8988T (cell line): ENCODE data around the gene RTL10.
"Not testable (repeated sequence)": the region's sequence is repeated elsewhere in the genome, so short reads cannot be mapped to it uniquely, and the experiment has no call there.

Source experiments
- DNase-seq: peaks from one replicate; pipeline ENCODE4 v3.0.0; 2011

Gene RTL10

DNA sequence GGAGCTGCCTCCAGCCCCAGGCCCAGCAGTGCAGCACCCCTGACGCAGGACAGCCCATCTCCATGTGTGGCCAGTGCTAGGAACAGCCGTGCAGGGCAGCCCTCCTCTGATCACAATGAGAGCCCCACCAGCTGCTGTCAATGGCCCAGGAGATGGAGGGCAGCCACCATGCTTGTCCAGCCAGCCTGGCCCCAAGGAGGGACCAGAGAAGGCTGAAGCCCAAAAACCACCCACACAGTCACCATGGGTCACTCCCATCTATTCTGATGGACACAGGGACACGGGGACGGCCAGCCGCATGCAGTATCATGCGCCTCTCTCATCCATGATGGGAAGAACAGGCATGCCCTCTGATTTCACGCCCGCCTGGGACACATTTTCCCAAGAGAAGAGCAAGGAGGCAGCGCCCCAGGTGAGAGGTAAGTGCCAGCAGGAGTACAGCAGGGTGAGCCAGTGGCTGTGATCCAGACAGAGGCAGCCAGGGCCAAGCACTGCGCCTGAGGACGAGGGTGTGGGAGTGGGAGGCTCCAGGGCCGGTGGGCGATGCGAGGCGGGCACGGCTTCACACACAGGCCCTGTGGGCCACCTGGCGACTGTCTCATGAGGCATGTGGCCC is 33.6 kb upstream of the RTL10 start:
- peak; percentile 11 for DNase-seq

DNA sequence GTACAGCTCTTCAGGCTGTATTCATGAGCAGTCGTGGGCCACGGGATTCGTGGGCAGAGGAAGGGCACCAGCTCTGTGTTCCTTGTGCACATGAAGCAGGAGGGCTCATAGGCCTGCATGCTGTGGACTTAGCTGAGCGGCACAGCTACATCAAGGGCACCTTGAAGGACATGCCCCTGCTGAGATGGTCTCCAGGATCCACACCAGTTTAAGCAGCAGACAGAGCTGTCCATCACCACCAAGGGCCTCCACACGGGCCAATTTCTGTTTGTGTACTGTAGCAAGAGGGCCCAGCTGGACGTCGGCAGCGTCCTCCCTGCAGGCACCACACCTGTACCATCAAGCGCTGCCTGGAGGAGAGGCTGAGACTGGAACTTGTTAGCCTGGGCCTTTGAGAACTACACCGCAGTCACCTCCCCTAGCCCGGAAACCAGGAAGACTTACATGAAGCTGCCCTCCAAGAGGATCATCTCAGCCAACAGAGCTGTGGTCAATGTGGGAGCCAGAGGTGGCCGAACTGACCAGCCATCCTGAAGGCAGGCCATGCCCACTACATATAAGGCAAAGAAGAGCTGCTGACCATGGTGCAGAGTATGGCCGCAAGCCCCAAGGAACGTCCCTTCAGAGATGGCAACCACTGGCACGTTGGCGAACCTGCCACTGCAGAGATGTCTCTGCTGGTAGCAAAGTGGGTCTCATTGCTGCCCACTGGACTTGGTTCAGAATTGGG is 32.7 kb upstream of the RTL10 start:
- DNase-seq = peak; percentile 13

DNA sequence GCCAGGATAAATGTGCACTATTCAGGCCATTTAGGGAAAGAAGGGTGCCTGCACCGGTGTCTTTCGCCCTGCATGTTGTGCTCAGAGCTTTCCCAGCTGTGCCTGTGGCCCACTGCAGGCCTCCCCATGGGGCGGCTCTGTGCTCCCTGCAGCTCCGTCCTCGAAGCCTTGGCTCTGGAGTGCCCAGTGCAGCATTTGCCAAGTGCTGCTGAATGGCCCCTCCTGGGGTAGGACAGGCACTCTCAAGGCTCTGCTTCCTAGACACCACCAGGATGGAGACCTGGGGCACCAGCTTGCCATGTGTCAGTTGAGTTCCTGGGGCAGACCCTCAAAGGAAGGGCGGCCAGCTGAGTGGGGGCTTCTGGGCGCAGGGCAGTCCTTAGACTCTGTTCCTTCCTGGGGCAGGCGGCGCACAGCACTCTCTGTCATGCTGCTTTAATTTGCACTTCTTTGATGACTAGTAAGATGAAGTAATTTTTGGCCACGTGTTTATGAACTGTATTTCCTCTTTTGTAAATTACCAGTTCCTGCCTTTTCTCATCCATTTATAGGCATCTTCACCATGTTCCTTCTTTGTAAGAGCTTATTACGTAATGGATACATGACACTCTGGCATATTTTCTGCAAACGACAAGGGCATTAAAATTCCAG is 32.1 kb upstream of the RTL10 start:
- DNase-seq = peak; percentile 12

DNA sequence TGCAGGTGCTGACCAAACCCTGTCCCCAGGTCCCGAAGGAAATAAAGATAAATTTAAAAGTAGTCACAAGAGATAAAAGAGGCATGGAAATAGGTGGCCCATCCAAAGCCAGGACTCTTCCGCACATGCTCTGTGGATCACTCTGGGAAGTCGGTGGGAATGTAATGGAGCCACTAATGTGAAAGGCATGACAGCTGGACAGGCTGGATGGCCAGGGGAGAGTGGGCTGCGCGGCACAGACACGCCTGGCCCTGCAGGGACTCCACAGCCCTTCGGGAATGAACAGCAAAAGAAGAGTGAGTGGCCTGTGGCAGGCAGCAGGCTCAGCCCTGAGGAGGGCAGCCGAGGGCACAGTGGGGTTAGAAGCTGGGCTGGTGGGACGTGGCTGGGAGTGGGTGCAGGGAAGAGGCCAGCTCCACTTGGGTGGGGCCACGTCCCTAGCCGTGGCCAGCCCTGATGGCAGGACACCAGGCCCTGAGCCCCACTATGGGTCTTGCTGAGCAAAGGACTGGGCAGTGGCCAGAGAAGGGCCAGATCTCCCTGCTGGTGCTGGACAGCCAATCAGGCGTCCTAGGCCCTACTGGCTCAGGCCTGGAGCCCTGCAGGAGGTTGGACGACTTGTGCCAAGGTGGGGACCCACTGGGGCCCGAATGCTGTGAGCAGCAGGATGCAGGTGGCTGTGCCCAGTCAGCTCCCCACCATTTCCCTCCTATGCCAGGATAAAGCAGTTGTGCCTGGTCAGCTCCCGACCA is 31.3 kb upstream of the RTL10 start:
- DNase-seq = no peak

DNA sequence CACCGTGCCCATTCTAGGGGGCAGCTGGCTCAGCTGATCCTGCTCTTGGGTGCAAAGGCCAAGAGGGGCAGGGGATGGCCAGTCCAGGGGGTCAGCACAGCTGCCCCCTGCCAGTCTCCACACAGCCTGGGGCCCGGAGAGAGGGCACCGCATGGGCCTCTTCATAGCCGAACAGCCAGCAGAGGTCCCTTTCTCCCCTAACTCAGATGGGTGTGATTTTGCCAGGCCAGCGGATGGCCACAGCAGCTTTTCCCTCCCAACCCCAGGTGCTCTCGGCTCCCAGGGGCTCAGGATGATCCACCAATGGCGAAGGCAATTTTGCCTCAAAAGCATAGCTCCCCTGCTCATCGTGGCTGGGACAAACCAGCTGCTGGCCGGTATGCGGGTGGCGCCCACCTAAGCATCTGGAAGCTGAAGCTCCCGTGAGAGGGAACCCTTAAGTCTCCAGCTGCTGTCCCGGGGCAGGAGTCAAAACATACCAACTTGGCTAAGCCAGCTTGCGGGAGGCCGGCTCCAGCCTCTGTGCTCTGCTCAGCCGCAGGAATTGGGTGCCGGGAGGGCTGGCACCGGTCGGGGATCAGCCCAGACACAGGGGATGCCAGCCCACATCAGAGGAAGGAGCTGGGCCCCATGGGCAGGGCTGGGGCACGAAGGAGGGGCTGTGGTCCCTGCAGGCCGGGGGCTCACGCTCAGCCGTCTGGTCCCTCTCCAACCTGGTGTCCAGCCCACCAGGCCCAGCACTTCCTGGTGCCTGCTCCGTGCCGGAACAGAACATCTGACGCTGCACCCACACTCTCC is 30.5 kb upstream of the RTL10 start:
- DNase-seq = no peak

DNA sequence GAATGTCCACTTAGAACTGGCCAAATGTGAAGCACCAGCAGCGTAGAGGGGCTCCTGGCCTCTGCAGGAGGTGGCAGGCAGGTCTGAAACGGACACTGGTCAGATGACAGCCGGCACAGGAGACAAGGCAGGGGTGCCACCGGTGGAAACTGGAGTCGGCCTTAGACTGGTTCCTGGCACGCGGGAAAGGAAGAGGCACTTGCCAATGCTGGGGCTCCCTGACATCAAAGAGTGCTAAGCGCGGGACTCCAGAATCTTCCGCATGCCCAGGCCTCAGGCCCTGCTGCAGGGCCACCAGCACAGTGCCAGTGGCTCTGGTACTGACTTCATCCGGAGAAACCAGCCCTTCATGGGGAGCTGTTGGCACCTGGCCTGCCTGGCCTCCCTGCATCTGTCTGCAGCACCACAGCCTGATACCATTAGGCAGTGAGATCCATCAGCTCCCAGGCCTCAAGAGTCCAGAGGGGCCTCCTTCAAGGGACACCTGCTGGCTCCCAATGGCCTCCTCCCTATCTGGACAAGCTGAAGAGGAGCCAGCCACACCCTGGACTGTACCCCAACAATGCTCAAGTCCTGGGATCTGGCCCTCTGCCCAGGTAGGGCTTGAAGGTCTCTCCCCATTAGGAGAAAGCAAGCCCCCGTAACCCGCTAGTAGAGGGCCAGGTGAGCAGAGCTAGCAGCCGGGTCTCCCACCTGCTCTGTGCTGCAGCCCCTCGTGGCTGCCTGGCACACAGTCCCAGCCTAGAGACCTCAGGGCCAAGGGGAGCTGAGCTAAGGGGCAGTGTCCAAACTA is 29.7 kb upstream of the RTL10 start:
- DNase-seq = no peak

DNA sequence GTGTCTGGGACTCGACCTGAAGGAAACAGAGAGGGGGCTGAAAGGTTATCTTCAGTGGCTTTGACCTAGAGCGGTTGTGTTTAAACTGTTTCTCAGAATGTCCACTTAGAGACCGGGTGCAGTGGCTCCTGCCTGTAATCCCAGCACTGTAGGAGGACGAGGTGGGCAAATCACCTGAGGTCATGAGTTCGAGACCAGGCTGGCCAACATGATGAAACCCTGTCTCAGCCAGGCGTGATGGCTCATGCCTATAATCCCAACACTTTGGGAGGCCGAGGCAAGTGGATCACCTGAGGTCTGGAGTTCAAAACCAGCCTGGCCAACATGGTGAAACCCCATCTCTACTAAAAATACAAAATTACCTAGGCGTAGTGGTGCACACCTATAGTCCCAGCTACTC is 28.8 kb upstream of the RTL10 start:
- DNase-seq = not testable (repeated sequence)

DNA sequence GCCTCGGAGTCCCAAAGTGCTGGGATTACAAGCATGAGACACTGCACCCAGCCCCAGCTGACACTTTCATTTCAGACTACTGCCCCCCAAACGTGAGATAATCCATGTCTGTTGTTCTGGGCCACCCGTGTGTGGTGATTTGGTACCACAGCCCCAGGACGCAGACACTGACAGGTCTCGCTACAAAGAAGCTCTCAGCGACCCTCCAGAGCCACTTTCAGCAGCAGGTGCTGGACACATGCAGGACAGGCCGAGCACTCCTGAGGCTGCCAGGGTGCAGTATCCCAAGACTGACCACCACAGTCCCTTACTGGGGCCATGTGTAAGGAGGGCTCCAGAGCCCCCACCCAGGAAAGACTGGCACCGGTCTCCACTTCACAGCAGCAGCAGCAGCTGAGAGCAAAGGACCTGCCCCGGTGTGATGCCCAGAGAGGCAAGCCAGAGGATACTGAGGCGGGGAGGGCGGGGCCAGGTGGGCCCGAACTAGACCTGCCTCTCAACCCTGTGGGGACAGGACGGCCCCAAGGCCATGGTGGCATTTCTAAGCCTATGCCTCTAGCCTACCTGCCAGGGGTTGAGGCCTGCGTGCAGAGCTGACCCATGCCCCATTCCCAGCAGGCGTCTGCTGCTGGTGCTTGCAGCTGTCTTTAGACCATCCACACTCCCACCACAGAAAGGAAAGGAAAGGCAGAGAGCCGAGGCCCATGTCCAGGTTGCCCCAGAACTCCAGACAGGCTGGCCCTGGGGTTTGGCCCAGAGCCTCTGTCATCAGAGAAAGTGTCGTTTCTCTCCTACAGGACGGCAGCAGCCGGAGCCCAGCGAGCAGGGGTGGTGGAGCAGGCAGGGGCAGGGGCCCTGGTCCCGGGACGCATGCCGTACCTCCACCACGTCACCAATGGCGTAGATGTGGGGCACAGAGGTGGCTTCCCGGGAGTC is 28.0 kb upstream of the RTL10 start:
- DNase-seq = no peak

DNA sequence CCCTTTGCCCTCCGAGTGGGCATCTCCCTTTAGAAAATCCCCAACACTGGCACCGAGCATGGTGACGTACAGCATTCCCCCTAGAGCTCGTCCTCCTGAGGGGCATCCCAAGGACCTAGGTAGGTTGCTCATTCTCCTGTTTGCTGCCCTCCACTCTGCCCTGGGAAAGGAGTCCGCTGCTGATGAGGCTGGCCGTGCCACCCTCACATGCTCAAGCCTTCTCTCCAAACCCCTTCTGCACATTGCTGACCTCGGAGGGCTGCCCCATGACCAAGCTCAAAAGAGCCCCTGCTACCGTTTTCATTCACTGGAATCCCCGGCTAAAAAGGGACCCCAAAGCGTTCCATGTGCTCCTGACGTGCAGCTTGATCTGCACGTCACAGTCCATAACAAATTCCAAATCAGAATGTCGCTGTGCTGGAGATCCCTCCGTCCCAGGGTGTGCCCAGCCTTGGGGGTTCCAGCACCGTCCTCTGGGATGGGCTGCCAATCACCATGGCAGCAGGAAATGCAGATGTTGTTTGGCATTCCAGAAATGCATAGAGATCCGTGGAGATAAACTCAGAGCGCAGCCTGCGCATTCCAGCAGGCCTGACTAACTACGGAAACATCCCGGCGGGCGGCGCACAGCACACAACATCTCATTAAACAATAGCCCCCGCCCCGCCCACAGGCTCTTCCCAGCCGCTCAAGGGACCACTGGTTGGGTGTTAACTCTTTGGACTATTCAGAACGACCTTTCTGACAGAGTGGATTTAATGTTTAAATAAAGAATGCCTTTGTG is 26.3 kb upstream of the RTL10 start:
- peak; percentile 92 for DNase-seq

DNA sequence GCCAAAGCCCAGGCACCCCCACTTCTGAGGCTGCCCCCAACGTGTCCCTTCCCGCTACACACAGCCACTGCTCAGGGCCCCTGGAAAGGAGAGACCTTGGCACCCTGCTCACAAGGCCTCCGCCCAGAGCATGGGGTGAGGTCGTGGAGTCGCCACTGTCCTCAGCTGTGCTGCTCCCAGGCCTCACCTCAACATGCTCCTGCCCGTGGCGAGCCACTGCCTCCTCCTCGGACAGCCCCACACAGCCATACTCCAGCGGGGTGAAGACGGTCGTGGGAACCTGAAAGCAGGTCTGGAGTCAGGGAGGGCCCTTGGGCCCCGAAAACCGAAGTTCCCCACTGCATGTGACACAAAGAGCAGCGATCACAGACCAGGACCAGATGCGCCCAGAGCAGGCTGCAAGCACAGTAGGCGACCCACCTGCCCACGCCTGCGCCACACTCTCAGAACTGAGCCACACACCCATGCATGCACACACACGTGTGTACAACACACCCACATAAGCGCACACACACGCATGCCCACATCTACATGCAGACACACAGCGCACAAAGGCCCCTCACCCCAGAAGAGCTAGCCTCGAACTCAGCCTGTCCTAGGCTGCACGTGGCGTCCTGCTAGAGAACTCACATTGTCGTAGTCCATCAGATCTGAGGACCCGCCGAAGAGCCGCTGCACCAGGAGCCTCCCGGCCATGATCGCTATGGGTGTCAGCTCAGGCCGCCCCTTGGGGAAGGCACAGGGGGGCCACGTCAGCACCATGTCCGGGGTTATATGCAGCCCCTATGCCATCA is 25.5 kb upstream of the RTL10 start:
- no peak for DNase-seq

DNA sequence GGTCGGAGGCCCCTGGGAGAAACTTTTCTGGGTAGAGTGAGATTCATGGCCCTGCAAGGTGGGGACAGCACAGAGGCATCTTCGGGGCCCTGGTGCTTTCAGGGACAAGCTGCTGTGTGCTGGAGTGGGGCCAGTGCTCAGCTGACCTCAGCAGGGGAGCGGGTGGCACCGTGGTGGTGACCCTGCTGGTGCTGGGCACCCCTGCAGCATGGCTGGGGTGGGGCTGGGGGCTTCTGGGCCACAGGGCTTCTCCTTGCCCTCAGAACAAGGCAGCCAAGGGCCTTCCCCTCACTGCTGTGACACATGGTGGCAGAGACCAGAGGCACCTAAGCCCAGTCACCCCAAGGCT is 24.9 kb upstream of the RTL10 start:
- DNase-seq = no peak

DNA sequence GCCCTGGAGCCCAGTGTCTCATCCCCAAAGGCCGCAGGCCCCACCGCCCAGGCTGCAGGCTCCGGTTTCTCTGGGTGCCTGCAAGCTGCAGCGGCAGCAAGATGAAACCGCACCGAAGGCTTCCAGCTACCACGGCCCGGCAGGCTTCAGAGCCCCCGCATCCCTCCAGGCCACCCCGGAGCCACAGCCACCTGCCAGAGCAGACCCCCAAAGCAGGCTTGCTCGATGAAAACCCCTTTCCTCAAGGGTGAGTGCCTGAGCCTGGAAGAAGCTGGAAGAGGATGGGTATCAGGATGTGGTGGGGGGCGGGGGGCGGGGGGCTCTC is 24.5 kb upstream of the RTL10 start:
- DNase-seq = no peak

DNA sequence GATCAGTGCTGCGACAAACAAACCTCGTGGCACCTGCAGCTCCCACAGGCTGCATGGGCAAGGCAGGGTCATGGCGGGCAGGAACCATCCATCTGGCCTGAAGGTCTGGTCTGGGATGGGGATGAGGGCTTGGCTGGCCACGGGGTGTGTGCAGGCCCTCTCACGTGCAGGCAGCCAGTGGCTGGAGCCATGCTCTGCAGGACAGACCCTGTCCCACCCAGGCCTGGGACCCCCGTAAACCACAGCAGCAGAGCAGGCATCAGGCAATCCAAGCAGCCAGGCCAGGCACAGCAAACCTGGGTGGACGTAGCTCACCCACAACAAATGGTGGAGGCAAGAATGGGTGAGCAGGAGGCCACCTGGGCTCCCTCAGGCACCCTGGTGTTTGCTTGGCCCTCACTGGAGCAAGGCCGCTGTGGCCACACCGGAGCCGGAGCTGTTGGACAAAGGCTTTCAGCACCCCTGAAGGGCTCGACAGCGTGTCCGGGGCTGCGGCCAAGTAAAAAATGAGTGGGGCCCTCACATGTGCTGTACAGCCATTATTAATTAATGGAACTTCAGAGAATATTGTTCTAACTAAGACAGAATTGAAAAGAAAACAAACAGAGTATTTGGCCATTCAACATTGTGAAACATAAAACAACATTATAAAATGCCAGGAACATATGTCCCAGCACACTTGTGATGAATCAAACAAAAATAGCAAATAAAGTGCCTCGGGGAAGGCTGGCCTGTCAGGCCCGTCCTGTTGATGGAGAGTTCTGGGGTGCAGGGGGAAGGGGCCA is 24.0 kb upstream of the RTL10 start:
- DNase-seq = no peak

DNA sequence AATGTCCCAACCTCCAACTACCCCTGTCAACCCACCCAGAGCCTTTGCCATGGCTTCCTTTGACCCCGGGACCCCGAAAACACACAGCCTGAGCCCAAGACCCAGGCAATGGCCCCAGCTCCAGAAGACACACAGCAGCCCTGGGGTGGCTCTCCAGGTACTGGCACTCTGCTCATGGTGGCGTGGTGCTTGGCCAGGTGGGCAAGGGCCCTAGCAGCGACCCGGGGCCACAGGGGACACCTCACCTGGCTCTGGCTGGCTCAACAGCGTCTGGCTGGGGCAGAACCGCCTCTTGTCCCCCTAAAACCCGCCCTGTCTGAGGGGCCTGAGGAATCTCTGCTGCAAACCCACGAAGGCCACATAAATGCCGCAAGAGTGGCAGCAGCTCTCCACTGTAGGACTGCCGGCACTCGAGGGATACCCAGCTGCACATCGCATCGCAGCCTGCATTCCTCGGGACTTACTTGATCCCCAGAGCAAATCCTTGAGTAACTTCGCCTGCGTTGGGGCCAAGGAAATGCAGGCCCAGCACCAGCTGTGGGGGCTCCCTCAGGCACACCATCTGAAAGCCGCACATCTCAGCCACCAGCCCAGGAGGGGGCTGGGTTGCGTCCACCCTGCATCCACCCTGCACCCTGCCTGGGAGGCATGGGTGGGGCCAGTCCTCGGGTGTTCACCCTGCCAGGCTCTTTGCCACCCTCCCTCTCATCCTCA is 23.1 kb upstream of the RTL10 start:
- no peak for DNase-seq

DNA sequence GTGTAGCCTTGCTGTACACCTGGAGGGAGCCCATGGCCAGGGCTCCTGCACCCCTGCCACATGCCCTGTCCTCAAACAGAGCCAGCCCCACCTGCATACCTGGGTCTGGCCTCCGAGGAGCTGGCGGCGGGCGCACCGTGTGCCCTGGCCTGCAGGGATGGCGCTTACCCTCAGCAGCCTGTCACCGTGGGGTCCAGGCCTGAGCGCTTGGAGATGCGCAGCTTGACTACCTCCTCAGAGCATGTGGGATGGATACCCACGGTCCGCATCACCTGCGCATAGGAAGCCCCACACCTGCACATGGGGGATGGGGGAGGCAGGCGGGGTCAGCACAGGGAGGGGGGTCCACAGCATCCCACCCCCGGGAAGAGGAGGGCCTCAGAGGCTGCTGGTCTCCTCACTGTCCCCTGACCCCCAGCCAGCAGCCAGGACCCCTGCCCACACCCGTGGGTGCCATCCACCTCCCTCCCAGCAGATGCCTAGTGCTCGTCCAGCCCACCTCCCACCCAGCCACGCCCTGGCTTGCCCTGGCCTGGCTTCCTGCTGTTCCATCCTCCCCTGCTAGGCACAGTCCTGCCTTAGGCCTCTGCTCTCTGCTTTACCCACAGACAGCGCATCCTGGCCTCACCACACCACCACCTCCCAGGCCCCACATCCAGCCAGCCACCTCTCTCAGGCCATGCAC is 22.4 kb upstream of the RTL10 start:
- DNase-seq = no peak

DNA sequence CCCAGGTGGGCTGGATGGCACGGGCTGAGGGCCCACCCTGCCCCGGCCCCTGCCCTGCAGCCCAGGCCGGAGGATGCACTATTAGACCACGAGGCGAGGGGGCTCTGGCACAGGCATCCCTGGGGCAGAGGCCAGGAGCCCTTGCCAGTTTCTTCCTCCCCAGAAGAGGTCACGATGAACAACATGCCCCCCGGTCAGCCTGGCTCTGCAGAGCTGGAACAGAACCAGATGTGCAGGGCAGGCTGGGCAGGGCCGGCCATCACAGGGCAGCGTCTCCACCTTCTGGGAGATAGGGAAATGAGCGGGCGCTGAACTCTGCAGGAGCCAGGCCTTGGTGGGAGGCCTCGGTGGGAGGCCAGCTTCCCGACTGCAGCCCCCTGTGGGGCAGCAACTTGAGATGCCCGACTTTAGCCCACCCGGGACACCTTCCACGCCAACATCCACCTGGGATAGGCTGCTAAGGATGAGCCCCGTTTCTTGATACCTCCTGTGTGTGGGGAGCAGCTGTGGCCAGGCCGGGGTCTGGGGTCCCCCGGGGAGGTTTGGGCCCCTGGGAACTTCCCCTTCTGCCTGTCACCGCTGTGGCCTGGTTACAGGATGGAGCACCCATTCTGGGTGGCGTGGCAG is 21.8 kb upstream of the RTL10 start:
- no peak for DNase-seq
